CD4-positive, alpha-beta T cell treated with Interleukin-21 for 1 hour (primary cell): ENCODE results near the gene RAD17.
A peak's percentile ranks its signal among the peaks of the same experiment; 100 is the strongest.
"Not testable (repeated sequence)": the region's sequence is repeated elsewhere in the genome, so short reads cannot be mapped to it uniquely, and the experiment has no call there.

Experiments
- DNase-seq: peaks from one replicate; pipeline ENCODE4 v3.0.0-alpha.2; 2020

Gene RAD17

DNA sequence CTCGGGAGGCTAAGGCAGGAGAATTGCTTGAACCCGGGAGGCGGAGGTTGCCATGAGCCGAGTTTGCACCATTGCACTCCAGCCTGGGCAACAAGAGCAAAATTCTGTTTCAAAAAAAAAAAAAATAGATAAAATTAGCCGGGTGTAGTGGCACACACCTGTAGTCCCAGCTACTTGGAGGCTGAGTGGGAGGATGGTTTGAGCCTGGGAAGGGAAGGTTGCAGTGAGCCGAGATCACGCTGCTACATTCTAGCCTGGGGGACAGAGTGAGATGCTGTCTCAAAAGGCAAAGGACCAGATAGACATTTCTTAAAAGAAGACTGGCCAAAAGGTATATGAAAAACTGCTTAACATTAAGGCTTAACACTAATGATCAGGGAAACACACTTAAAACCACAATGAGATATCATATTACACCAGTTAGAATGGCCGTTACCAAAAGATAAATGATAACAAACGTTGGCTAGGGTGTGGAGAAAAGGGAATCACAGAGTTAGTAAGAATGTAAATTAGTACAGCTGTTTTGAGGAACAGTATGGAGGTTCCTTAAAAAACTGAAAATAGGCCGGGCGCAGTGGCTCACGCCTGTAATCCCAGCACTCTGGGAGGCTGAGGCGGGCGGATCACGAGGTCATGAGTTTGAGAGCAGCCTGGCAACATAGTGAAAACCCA lies 35.2 kb downstream of the RAD17 start:
- DNase-seq: no peak

DNA sequence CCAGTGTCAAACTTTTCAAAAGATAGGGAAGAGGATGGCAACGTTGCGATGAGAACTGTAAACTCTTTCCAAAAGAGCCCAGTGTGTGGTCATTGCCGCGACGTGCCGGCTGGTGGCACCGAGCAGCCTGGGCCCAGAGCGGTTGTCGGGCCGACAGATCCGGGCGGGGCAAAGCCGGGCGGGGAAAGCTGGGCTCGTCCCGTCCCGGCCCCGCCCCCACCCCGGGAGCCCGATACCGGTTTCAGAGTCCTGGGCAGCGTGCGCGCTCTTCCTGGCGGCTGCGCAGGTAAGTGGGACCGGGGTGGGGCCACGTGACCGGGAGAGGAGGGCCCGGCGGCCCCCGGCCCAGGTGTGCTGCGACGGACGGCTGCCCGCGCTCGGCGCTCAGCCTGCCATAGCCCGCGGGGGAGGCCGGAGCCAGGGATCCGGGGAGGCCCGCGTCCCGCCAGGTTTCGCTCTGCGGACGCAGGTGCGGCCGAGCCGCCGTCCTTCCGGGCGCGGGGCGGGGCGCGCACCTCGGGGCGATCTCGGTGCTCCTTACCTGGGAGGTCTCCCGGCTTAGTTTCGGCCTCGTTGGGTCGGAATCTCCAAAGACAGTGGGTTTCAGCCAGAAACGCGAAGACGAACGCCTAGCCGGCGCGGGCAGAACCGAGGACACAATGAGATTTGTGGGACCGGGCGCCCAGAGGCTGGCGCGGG lies 45.4 kb downstream of the RAD17 start, which contains the start of gene MARVELD2:
Gene MARVELD2, plus strand, starts transcription at position 232 of the 699 bp plus-strand sequence. CDS start 4,270 bp downstream, outside the sequence.
- DNase-seq: peak; percentile 49

DNA sequence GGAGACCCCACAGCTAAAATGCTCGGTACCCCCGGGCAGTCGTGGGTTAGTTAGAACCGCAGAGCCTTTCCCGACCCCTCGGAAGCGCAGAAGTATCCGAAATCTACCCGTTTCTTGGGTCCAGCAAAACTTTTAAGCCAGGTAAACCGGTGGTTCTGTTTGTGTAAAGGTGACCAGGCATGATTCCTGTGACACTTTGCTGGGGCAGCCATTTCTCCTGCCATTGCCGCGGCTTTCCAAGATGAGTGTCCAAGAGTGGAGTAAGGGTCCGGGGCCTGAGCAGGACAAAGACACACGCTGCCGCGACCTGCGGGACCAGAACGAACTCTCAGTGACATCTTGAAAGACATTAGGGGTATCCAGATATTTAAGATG lies 46.0 kb downstream of the RAD17 start:
- no peak for DNase-seq

DNA sequence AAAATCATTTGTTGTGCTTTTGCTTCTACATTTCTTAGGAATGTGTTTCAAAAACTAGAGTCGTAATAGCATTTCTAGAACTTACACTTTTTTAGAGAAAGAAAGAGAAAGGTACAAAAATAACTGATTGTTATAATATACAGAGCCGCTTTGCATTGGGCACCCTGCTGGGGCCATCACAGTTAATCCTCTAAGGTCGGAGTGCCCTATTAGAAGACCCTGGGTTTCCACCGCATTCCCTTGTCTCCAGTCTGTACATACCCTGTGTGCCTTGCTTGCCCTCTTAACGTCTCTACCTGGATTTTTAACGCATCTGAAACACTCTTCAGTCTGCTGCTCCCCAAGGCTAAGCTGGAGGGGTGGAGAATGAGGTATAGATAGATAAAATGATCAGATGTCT lies 46.6 kb downstream of the RAD17 start:
- DNase-seq: no peak

DNA sequence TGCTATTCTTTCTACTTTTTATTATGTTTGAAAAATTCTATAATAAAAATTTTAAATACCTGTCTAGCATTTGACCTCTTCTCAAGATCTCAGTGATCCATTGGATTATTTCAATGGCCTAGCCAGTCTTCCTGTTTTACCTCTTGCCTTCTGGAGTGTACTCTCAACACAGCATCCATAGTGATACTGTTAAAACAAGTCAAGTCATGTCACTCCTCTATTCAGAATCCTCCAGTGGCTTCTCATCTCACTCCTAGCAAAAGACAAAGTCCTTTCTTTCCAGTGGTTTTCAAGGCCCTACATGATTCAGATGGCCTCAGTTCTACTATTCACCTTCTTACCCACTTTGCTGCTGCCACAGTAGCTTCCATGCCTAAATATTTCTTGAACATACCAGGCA lies 47.1 kb downstream of the RAD17 start:
- no peak for DNase-seq

DNA sequence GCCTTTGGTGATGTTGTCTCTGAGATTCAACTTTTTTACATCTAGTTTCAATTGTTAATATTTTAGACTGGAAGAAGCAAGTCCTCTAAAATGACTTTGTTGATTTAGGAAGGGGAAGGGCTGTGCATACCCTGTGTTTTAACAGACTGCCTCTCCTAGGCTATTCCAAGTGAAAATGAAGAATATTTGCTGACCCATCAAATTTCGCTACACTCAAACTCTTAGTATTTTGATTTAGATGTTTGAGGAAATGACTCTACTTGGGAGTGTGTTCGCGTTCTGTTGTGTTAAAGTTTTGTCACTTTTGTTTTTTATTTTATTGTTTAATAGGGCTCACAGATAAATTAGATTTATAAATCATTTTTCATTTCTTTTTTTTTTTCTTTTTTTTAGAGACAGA lies 48.9 kb downstream of the RAD17 start:
- no peak for DNase-seq

DNA sequence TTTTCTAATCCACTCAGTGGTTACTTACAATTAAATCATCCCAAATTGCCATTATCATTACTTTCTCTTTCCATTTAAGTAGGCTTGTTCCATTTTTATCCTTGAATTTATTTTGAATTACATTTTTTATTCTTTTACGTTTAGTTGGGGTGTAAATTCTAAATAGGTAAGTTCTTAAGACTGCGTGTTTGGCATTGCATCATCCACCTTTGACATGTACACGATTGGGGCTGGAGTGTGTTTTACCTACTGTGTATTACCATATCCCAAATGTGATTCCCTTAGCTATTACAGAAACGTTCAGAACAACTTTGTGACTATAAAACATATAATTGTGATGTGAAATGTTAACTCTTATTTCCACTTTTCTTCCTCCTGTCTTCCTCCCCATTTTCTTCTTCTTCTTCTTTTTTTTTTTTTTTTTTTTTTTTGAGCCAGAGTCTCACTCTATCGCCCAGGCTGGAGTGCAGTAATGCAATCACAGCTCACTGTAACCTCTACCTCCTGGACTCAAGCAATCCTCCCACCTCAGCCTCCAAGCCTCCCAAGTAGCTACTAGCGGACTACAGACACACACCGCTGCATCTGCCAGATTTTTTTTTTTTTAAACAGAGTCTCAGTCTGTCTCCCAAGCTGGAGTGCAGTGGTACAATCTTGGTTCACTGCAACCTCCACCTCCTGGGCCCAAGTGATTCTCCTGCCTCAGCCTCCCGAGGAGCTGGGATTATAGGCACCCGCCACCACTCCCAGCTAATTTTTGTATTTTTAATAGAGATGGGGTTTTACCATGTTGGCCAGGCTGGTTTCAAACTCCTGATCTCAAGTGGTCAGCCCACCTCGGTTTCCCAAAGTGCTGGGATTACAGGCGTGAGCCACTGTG lies 62.0 kb downstream of the RAD17 start:
- no peak for DNase-seq

DNA sequence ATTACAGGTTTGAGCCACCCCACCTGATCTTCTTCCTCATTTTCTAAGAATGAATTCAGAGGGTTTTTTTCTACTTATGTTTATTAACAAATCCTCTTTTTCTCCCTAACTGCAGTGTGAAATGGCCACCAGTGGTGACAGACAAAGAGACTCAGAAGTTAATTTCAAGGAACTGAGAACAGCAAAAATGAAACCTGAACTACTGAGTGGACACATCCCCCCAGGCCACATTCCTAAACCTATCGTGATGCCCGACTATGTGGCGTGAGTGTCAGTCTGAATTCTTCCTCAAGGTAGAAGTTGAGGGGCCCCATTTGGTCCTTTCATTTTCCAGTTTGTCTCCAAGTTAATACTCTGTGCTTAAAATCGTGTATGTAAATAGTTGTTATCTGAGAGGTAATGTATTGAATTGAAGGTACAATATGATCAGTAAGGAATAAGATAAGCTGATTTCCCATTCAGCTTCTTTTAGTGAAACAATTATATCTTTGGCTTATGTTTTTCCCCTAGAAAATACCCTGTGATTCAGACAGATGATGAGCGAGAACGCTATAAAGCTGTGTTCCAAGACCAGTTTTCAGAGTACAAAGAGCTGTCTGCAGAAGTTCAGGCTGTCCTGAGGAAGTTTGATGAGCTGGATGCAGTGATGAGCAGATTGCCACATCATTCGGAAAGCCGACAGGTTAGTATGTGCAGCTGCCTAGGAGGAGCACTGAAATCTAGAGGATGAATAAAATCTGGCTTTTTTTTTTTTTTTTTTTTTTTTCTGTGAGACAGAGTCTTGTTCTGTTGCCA lies 63.0 kb downstream of the RAD17 start:
- DNase-seq: no peak

DNA sequence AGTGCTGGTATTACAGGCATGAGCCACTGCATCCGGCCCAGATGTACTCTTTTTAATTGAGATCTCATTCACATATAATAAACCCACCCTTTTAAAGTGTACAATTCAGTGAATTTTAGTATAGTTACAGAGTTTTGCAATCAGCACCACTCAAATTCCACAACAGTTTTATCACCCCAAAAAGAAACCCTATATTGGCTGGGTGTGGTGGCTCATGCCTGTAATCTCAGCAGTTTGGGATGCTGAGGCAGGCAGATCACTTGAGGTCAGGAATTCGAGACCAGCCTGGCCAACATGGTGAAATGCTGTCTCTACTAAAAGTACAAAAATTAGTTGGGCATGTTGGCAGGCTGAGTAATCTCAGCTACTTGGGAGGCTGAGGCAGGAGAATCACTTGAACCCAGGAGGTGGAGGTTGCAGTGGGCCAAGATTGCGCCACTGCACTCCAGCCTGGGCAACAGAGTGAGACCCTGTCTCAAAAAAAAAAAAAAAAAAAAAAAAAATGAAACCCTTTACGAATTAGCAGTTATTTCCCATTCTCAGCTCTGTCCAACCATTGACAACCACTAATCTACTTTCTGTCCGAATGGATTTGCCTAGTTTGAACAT lies 65.8 kb downstream of the RAD17 start:
- not testable (repeated sequence) for DNase-seq

DNA sequence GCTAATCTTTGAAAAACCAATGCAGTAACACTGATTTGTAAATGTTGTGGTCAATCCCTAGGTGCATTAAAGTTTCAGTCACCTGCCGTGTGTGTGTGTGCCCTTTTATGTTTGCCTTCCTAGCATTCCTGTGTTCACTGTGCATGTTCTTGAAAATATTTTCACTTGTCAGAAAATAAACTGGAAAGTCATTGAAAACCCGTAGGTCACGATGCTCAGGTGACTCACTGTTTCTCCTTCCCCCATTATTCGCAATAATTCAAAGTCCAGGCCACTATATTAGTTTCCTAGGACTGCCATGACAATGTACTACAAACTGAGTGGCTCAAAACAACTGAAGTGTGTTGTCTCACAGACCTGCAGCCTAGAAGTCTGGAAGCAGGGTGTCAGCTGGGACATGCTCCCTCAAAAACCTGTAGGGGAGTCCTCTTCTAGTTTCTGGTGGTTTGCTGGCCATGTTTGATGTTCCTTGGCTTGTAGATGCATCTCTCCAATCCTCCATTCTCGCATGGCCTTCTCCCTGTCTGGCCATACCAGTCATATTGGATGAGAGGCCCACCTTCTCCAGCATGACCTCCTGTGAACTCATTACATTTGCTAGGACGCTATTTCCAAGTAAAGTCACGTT lies 74.6 kb downstream of the RAD17 start:
- DNase-seq: no peak

DNA sequence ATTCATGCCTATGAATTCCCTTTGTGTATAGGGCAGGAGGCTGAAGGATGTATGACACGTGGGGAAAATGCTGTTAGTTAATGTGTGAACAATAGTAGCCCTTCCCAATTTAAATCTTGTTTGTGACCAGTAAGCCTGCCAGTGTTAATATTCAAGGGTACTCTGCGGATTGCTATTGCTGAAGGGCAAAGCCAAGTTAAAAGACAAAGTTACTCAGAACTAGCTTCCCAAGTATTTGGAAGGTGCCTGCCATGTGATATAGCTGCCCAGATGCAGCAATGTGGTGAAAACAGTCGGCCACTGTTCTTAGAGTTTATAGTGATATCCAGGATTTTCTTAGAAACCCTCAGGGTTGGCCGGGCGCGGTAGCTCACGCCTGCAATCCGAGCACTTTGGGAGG lies 79.9 kb downstream of the RAD17 start:
- no peak for DNase-seq

DNA sequence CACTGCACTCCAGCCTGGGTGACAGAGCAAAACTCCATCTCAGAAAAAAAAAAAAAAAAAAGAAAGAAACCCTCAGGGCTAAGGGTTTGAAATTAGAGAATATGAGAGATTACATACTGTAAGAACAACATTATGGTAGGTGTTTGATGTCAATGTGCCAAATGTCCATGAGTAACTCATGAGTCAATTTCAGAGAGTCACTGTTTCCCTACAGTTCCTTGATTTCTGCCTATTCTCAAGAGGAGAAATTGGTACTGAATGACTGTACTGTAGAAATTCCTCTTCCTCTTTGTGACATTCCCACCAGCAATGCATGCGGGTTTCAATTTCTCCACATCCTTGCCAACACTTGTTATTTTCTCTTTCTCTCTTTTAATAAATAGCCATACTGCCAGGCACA lies 80.5 kb downstream of the RAD17 start:
- DNase-seq: no peak

DNA sequence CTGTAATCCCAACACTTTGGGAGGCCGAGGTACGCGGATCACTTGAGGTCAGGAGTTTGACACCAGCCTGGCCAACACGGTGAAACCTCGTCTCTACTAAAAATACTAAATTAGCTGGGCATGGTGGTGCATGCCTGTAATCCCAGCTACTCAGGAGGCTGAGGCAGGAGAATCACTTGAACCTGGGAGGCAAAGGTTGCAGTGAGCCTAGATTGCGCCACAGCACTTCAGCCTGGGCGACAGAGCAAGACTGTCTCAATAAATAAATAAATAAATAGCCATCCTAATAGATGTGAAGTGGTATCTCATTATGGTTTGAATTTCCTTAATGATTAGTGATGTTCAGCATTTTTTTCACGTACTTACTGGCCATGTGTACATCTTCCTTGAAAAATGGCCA lies 80.9 kb downstream of the RAD17 start:
- DNase-seq: not testable (repeated sequence)

DNA sequence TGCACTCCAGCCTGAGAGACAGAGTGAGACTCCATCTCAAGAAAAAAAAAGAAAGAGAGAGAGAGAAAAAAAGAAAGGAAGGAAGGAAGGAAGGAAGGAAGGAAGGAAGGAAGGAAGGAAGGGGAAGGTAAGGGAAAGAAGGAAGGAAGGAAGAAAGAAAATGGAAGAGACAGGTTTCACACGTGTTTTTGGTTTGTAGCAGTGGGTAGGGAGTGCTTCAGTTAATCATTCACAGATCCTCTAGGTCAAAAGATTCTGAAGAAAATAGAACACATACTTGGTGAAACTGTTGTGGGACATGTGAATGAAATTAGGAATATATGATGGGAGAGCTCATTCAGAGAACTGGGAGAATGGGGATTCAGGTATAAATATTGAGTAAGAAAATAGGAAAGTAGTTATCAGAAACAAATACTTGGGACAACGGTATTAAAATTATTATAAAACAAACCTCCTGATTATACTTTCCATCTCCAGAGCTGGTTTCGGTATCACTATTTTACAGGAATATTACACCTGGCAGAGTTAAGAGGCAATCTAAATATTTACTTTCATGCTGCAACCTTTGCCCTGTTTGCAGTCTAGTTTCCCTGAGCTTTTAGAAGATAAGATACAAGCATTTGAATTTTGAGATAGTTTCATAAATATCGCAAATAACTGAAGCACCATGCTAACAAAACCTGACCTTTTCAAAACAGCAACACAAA lies 82.5 kb downstream of the RAD17 start:
- DNase-seq: no peak

DNA sequence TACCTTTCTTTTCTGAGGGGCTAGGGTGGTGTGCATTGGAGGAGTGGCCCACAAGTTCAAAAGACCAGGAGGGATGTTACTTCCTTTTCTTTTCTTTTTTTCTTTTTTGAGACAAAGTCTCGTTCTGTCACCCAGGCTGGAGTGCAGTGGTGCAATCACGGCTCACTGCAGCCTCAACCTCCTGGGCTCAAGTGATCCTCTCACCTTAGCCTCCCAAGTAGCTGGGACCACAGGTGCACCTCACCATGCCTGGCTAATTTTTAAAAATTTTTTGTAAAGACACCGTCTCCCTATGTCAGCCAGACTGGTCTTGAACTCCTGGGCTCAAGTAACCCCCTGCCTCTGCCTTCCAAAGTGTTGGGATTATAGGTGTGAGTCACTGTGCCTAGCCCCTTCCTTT lies 83.9 kb downstream of the RAD17 start:
- DNase-seq: not testable (repeated sequence)

DNA sequence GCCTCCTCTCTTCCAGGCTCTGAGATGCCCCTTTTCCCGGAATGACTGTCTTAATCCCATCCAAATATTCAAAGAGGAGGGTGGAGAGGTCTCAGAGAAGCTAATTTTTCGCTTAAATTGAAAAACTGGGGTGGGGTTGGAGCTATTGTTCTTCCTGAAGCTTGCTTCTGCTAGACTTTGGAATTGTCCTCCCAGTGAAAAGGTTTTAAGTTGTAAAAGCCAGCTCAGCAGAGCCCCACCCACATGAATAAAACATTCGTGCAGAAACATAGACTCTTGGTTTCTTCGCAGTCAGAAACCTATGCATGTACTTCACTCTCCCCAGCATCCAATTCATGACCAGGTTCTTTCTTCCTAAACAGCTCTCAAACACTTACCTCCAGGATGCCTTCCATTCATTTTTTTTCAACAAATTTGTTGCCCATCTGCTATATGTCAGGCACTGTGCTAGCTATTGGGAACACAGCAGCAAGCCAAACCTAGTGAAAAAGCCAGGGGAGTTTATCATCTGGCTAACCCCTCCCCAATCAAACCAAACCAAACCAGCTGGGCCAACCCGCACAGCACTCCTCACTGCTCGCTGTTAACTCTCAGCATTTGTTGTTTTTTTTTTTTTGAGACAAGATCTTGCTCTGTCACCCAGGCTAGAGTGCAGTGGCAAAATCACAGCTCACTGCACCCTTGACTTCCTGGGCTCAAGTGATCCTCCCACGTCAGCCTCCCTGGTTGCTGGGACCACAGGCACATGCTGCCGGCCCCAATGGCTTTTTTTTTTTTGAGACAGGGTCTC lies 85.0 kb downstream of the RAD17 start:
- no peak for DNase-seq

DNA sequence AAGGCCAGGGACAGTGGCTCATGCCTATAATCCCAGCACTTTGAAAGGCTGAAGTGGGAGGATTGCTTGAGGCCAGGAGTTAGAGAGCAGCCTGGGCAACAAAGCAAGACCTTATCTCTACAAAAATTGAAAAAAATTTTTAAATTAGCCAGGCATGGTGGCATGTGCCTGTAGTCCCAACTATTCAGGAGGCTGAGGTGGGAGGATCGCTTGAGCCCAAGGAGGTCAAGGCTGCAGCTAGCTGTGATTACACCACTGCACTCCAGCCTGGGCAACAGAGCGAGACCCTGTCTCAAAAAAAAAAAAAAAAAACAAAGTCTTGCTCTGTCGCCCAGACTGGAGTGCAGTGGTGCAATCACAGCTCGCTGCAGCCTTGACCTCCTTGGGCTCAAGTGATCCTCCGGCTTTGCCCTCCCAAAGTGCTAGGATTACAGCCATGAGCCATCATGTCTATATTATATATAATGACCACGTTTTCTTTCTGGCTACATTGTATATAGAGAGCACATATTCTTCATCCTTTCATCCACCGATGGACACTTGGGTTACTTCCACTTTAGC lies 85.9 kb downstream of the RAD17 start:
- not testable (repeated sequence) for DNase-seq

DNA sequence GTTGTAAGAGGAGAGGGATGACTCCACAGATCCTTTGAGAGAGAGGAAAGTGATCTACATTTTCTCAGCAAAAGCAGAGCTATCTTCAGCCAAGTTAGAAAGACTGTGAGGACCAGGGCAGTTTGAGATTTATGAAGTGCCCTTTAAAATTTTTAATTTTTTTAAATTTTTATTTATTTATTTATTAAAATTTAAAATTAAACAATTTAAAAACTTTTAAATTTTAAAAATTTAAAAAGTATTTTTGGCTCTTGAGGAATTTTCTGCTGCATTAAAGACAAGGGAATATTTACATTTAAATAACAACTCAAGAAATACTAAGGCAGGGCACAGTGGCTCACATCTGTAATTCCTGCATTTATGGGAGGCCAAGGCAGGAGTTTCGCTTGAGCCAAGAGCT lies 92.6 kb downstream of the RAD17 start:
- DNase-seq: no peak
